ENCODE results near the gene CST4. TPM values are rescaled to one million over a fixed set of nuclear protein-coding genes. Genes with fewer than 3 reads are reported as not detected.
A peak's percentile ranks its signal among the peaks of the same experiment; 100 is the strongest.

Gene CST4
- total RNA-seq, 1 experiment from 2014 or later, result not detected

GRCh38 chr20:23654000-23654399 lies 34.8 kb downstream of the CST4 start:
- no peaks in the 10 kb centered on the region for H3K27me3 Mint-ChIP-seq (ENCODE audit: insufficient read depth, unreplicated experiment)
- CTCF ChIA-PET, result interaction anchor here (0.7 to 7.2 kb wide), 5 partner anchors 10 to 47 kb away, joined by 4 to 74 read pairs (median 5); no protein-coding TSS in a partner anchor

GRCh38 chr20:23653400-23653938 lies 35.4 kb downstream of the CST4 start:
- ChIA-PET POLR2A (interaction anchor here (1.5 to 2.3 kb wide), 3 partner anchors 16 to 31 kb away, joined by 7 to 16 read pairs (median 10); partner anchors contain the start of gene CST3), CTCF (interaction anchor here (1.1 to 7.2 kb wide), 3 partner anchors 14 to 47 kb away, joined by 4 to 74 read pairs (median 9); no protein-coding TSS in a partner anchor)
- no peak for DNase-seq (ENCODE audit: unreplicated experiment)
- Mint-ChIP-seq H3K4me3 (ENCODE audit: unreplicated experiment) (no peak overlapping the region), H3K27me3 (ENCODE audit: insufficient read depth, unreplicated experiment) (no peaks in the 10 kb centered on the region), H3K27ac (ENCODE audit: low read depth, unreplicated experiment) (peak overlapping the region; percentile 44), H3K9me3 (ENCODE audit: unreplicated experiment) (no peaks in the 10 kb centered on the region), H3K4me1 (ENCODE audit: insufficient read depth, unreplicated experiment) (no peaks in the 10 kb centered on the region), H3K36me3 (ENCODE audit: insufficient read depth, unreplicated experiment) (no peaks in the 10 kb centered on the region)
- BruUV-seq (replicated peaks), result no TSS peak
- no peak for TF ChIP-seq CTCF (IDR thresholded peaks at IDR 0.05; ENCODE audit: unreplicated experiment)
- intact Hi-C loops (cut with micrococcal nuclease), result no loop called here

More at GRCh38 chr20:23654000-23654399, 34.8 kb downstream of the CST4 start:
- DNase-seq (ENCODE audit: unreplicated experiment), result peak; percentile 25
- BruUV-seq (replicated peaks), result no TSS peak
- Mint-ChIP-seq H3K4me3 (ENCODE audit: unreplicated experiment) (no peak overlapping the region), H3K9me3 (ENCODE audit: unreplicated experiment) (no peaks in the 10 kb centered on the region), H3K4me1 (ENCODE audit: insufficient read depth, unreplicated experiment) (no peaks in the 10 kb centered on the region), H3K36me3 (ENCODE audit: insufficient read depth, unreplicated experiment) (no peaks in the 10 kb centered on the region), H3K27ac (ENCODE audit: low read depth, unreplicated experiment) (peak overlapping the region; percentile 44)
- TF ChIP-seq CTCF (IDR thresholded peaks at IDR 0.05; ENCODE audit: unreplicated experiment), result no peak
- intact Hi-C loops (cut with micrococcal nuclease), result no loop called here
- POLR2A ChIA-PET, result interaction anchor here (1.5 to 2.3 kb wide), 3 partner anchors 17 to 31 kb away, joined by 7 to 16 read pairs (median 10); partner anchors contain the start of gene CST3

- intact Hi-C loops (cut with micrococcal nuclease), result no loop called here
- H3K4me1 Mint-ChIP-seq (ENCODE audit: insufficient read depth, unreplicated experiment), result no peaks in the 10 kb centered on the region
- no TSS peak for BruUV-seq (replicated peaks)
- no peak for DNase-seq (ENCODE audit: unreplicated experiment)
- ChIA-PET POLR2A (interaction anchor here (1.5 to 2.3 kb wide), 3 partner anchors 16 to 30 kb away, joined by 7 to 16 read pairs (median 10); partner anchors contain the start of gene CST3), CTCF (interaction anchor here (2.2 to 7.2 kb wide), 2 partner anchors 14 to 46 kb away, joined by 9 to 74 read pairs; no protein-coding TSS in a partner anchor)
- H3K4me3 Mint-ChIP-seq (ENCODE audit: unreplicated experiment), result no peak overlapping the region
- H3K9me3 Mint-ChIP-seq (ENCODE audit: unreplicated experiment), result no peaks in the 10 kb centered on the region
- no peaks in the 10 kb centered on the region for H3K36me3 Mint-ChIP-seq (ENCODE audit: insufficient read depth, unreplicated experiment)
- no peaks in the 10 kb centered on the region for H3K27me3 Mint-ChIP-seq (ENCODE audit: insufficient read depth, unreplicated experiment)
- peak overlapping the region; percentile 44 for H3K27ac Mint-ChIP-seq (ENCODE audit: low read depth, unreplicated experiment)
- TF ChIP-seq CTCF (IDR thresholded peaks at IDR 0.05; ENCODE audit: unreplicated experiment), result no peak
Observed at GRCh38 chr20:23652926-23653325, 35.9 kb downstream of the CST4 start.

- Mint-ChIP-seq H3K27ac (ENCODE audit: low read depth, unreplicated experiment) (no peak overlapping the region), H3K27me3 (ENCODE audit: insufficient read depth, unreplicated experiment) (no peaks in the 10 kb centered on the region), H3K9me3 (ENCODE audit: unreplicated experiment) (no peaks in the 10 kb centered on the region), H3K4me1 (ENCODE audit: insufficient read depth, unreplicated experiment) (no peaks in the 10 kb centered on the region), H3K4me3 (ENCODE audit: unreplicated experiment) (no peak overlapping the region), H3K36me3 (ENCODE audit: insufficient read depth, unreplicated experiment) (no peaks in the 10 kb centered on the region)
- no peak for TF ChIP-seq CTCF (IDR thresholded peaks at IDR 0.05; ENCODE audit: unreplicated experiment)
- intact Hi-C loops (cut with micrococcal nuclease), result no loop called here
- DNase-seq (ENCODE audit: unreplicated experiment), result no peak
- BruUV-seq (replicated peaks), result no TSS peak
- POLR2A ChIA-PET, result interaction anchor here (2.2 kb wide), 1 partner anchor 15 kb away, joined by 16 read pairs; the partner anchor contains the start of gene CST3
- CTCF ChIA-PET, result interaction anchor here (2.2 to 7.2 kb wide), 2 partner anchors 15 to 46 kb away, joined by 9 to 74 read pairs; no protein-coding TSS in a partner anchor
Observed at GRCh38 chr20:23652371-23652770, 36.5 kb downstream of the CST4 start.
